Activated T-cell treated with anti-CD3 and anti-CD28 coated beads for 4 hours (primary cell): ENCODE data around the gene ZNF76.

ENCODE experiments used
- DNase-seq: peaks from one replicate; pipeline ENCODE4 v3.0.0-alpha.2; 2020

Gene ZNF76

DNA sequence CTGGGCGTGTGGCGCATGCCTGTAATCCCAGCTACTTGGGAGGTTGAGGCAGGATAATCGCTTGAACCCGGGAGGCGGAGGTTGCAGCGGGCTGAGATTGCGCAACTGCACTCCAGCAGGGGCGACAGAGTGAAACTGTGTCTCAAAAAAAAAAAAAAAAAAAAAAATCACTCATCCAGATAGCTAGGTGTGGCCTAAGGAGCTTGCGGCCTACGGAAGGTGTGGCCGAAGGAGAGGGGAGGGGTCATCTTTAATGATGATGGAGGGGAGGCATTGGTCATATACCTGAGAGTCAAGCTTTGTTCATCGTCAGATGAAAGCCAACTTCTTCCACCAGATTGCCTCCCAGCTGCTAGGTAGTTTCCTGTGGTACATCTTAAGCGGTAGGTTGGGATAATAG lies 82.0 kb downstream of the ZNF76 start:
- DNase-seq = no peak

DNA sequence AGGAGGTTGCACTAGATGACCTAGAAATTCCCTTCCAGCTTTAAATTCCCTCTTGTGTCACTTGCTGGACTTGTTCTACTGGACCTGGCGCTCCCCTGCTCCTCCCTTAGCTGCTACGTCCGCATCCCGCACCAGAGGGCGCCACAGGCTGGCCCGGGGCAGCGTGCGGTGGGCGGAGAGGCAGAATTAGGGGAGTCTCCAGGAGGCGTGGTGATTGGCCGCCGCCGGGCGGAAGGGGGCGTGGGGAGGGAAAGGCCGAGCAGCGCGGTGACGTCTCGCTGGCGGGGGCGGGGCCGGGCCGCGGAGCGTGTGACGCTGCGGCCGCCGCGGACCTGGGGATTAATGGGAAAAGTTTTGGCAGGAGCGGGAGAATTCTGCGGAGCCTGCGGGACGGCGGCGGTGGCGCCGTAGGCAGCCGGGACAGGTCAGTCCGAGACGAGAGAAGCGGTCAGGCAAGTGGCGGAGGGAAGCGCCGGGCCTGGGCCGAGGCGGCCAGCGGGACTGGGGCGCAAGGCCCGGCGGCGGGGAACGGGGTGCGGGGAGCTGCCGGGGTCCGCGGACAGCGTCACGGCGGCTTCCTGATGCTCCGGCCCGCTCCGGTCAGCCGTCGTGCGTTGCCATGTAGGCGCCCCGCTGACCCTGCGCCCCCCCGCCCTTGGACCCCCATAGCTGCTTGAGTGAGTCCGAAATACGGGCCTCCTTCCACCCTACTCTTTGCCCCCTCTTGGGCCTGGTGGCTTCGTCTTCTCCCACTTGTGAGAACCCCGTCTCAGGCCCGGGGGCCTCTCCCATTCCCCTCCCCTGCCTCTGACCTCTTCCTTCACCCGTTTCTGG lies 82.9 kb downstream of the ZNF76 start, which contains the start of gene PPARD:
Gene PPARD, plus strand, starts transcription at position 301 of the 834 bp plus-strand sequence. CDS start 68,530 bp downstream, outside the sequence.
- peak; percentile 98 for DNase-seq

DNA sequence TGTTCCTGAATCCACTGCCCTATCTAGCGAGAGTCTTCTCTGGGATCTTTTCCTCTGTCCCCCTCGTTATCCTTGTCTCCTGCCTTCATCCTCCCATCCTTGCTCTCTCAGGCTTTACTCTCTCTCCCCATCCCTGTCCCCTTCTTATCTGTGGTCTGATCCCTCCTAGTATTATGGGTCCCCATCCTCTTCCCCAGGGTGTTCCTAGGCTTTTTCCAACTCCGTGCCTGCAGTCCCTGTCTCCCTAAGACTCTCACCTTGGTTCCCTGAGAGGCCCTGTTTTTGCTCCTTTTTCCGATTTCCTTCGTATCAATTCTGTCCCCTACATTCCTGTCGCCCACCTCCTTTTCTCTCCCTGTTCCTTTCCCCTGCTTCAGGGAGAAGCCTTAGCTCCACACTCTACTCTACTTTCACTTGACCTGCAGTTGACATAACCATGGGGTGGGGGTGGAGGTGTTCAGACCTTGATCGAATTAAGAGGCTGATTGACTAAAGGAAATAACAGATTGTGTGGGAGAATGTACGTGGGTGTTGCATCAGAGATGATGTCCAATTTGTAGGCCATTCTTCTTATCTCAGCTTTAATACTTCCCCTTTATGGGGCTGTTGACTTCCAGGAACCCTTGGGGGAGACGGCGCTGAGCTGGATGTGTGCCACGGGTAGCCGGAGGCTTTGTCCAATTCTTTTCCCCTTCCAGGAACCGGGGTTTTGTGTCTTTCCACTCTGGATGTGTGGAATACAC lies 83.7 kb downstream of the ZNF76 start:
- no peak for DNase-seq

DNA sequence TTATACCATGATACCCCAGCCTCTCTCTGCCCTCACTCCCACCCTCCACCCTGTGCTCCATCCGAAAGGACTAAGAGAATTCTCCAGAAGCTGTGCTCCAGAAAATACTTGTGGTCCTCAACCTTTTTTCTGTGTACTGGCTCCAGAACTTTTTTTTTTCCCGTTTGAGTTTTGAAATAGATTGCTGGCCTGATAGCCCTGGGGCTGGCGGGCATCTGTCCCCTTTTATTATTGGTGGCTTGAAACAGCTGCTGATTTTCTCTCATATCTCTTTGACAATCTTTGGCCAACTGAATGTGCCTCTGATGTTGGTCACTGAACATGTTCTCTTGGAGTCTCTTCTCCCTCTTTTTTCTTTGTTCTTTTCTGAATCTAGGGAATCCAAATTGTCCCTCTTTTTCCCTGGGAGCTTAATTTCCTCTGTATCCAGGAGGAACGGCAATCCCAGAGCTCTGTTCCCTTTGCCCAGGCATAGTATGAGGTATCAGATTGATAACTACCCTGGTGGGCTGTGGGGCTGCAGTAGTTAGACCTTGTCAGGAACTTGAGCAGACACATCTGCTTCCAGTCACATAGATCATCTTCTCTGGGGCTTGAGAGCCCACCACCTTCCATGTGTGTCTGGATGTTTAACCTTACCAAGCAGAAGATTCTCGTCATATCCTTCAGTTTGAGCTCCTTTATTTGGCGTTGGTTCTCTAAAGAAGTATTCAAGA lies 84.5 kb downstream of the ZNF76 start:
- no peak for DNase-seq
